CD4-positive, alpha-beta T cell (primary cell): ENCODE data around the gene AARSD1. TPM values are rescaled to one million over a fixed set of nuclear protein-coding genes. Genes with fewer than 3 reads are reported as not detected.
"Not testable (repeated sequence)": the region's sequence is repeated elsewhere in the genome, so short reads cannot be mapped to it uniquely, and the experiment has no call there.

Source experiments
- ATAC-seq: fragments of 200-7000 bp; cut with Tn5 transposase; one replicate; pipeline ENCODE4 v1.10.0; 2022; ENCODE audit warnings: mild to moderate bottlenecking; ENCODE audit not compliant: poor library complexity
- CTCF ChIA-PET: fragments of 350-600 bp; sonication (Branson Sonifier 250); formaldehyde crosslinking; loops from one replicate; lab custom pipeline; 2021; ENCODE audit warnings: antibody characterized with exemption, inconsistent platforms; lab: Charles Lee
- POLR2A ChIA-PET: fragments of 350-600 bp; sonication (Branson Sonifier 250); formaldehyde crosslinking; loops from one replicate; lab custom pipeline; 2021; ENCODE audit warnings: antibody characterized with exemption, inconsistent platforms; lab: Charles Lee
- DNase-seq, 14 experiments: peaks; one replicate each; pipeline ENCODE4 v3.0.0-alpha.2; 2013 to 2020; ENCODE audit warnings: mixed read lengths in 2 of 14
- H3K27ac ChIP-seq, 2 donors: one replicate each; pipeline versions ENCODE4 v1.5.1 to v1.7.0; 2013; ENCODE audit warnings: low read length in 2 of 2, low read depth in 1 of 2, mild to moderate bottlenecking in 1 of 2
- H3K27me3 ChIP-seq, 2 experiments: 1 replicate in 1 of 2; 2 replicates in 1 of 2; pipeline versions ENCODE4 v1.6.1 to v1.7.0; 2013; ENCODE audit warnings: low read length in 2 of 2, control low read depth in 1 of 2, mild to moderate bottlenecking in 1 of 2, moderate library complexity in 1 of 2; ENCODE audit not compliant: insufficient read depth in 2 of 2, control insufficient read depth in 1 of 2
- H3K36me3 ChIP-seq: one replicate; pipeline ENCODE4 v1.6.1; 2013; ENCODE audit warnings: low read length, control low read depth; ENCODE audit not compliant: insufficient read depth
- H3K4me1 ChIP-seq: one replicate; pipeline ENCODE4 v1.6.1; 2013; ENCODE audit warnings: low read length, control low read depth; ENCODE audit not compliant: insufficient read depth
- H3K4me3 ChIP-seq: one replicate; pipeline ENCODE4 v1.5.1; 2013; ENCODE audit warnings: mild to moderate bottlenecking, low read length, moderate library complexity
- H3K9me3 ChIP-seq, 2 experiments: 1 replicate in 1 of 2; 2 replicates in 1 of 2; pipeline versions ENCODE4 v1.6.1 to v1.7.0; 2013; ENCODE audit warnings: low read length in 2 of 2, mild to moderate bottlenecking in 2 of 2, control low read depth in 1 of 2, moderate library complexity in 1 of 2; ENCODE audit not compliant: control insufficient read depth in 1 of 2, insufficient read depth in 1 of 2
- H3K27ac Mint-ChIP-seq: one replicate; pipeline ENCODE4 v1.8.0; 2020; ENCODE audit warnings: mixed read lengths
- H3K27me3 Mint-ChIP-seq: one replicate; pipeline ENCODE4 v1.8.0; 2021; ENCODE audit warnings: mixed read lengths
- H3K36me3 Mint-ChIP-seq: one replicate; pipeline ENCODE4 v1.8.0; 2021; ENCODE audit warnings: low read depth, mixed read lengths
- H3K4me1 Mint-ChIP-seq: one replicate; pipeline ENCODE4 v1.8.0; 2021; ENCODE audit warnings: low read depth, mixed read lengths
- H3K4me3 Mint-ChIP-seq: one replicate; pipeline ENCODE4 v1.8.0; 2020; ENCODE audit warnings: mild to moderate bottlenecking, mixed read lengths
- H3K9me3 Mint-ChIP-seq: one replicate; pipeline ENCODE4 v1.8.0; 2020; ENCODE audit warnings: mixed read lengths
- CTCF ChIP-seq: fragments of 200-600 bp; IDR thresholded peaks from one replicate; pipeline ENCODE4 v1.8.0; 2022; ENCODE audit warnings: antibody characterized with exemption, mild to moderate bottlenecking
- intact Hi-C, 2 experiments: fragments of 100-400 bp; cut with DNase I in 1 of 2; cut with micrococcal nuclease in 1 of 2; formaldehyde crosslinking; loops; one replicate each; pipeline versions ENCODE4 v1.15.1 to v1.9.0; 2023 to 2025; cut with DNase I, micrococcal nuclease
- total RNA-seq, 174 experiments: library from RNA in 2 of 174; stranded (reverse) in 2 of 174; gene quantifications; one replicate each; pipeline ENCODE4 v1.2.3 and lab custom pipeline; 2021 to 2026

The AARSD1 gene
- total RNA-seq, 2 experiments from 2014 or later, result 60.4 to 70.8 TPM

- ATAC-seq, result no peak
Measured at GRCh38 chr17:43003542-43004172, 39.4 kb upstream of the AARSD1 start.

GRCh38 chr17:43000894-43001293 lies 36.6 kb upstream of the AARSD1 start:
- DNase-seq, result peak in 1 of 14 experiments; percentile 18
- H3K4me3 Mint-ChIP-seq, CTCF ChIA-PET, H3K9me3 ChIP-seq, intact Hi-C loops, ATAC-seq, H3K27me3 ChIP-seq, H3K27me3 Mint-ChIP-seq, H3K9me3 Mint-ChIP-seq, H3K27ac ChIP-seq, H3K4me3 ChIP-seq: not testable (repeated sequence)
- Histone ChIP-seq H3K4me1 (peaks cover 28% of the 10 kb centered on the region), H3K36me3 (peaks cover 46% of the 10 kb centered on the region)
- POLR2A ChIA-PET, result interaction anchor here (0.9 to 1.1 kb wide), 2 partner anchors 12 to 171 kb away, joined by 3 read pairs; no protein-coding TSS in a partner anchor
- Mint-ChIP-seq H3K36me3 (peaks cover 64% of the 10 kb centered on the region), H3K4me1 (peaks cover 25% of the 10 kb centered on the region), H3K27ac (peak overlapping the region; percentile 44)

More at GRCh38 chr17:43003542-43004172, 39.4 kb upstream of the AARSD1 start:
- Mint-ChIP-seq H3K27ac (no peak overlapping the region), H3K27me3 (no peaks in the 10 kb centered on the region), H3K4me3 (peak overlapping the region; percentile 48), H3K9me3 (no peaks in the 10 kb centered on the region), H3K4me1 (peaks cover 26% of the 10 kb centered on the region), H3K36me3 (peaks cover 63% of the 10 kb centered on the region)
- no peak for TF ChIP-seq CTCF
- peak in 1 of 14 experiments; percentile 6 for DNase-seq
- ChIA-PET POLR2A (interaction anchor here (1.0 kb wide), 1 partner anchor 21 kb away, joined by 3 read pairs; no protein-coding TSS in a partner anchor), CTCF (no interaction called here)
- Histone ChIP-seq H3K4me3 (no peak overlapping the region), H3K27me3 (no peaks in the 10 kb centered on the region), H3K4me1 (peaks cover 44% of the 10 kb centered on the region), H3K36me3 (peaks cover 46% of the 10 kb centered on the region), H3K9me3 (no peaks in the 10 kb centered on the region), H3K27ac (no peak overlapping the region)
- intact Hi-C loops, result no loop called here

GRCh38 chr17:42999003-42999525 lies 34.8 kb upstream of the AARSD1 start:
- ChIA-PET CTCF (interaction anchor here (1.0 to 2.3 kb wide), 9 partner anchors 8 to 485 kb away, joined by 3 to 14 read pairs (median 9); partner anchors contain the start of genes AARSD1, DHX8, IFI35 and RND2), POLR2A (interaction anchor here (1.1 to 3.2 kb wide), 16 partner anchors 8 to 611 kb away, joined by 3 to 58 read pairs (median 22); partner anchors contain the start of genes DHX8, IFI35, NBR1 and PSME3)
- Histone ChIP-seq H3K9me3 (no peaks in the 10 kb centered on the region), H3K4me1 (peaks cover 28% of the 10 kb centered on the region), H3K36me3 (peaks cover 46% of the 10 kb centered on the region), H3K4me3 (peak overlapping the region; percentile 91), H3K27ac (peak overlapping the region; percentile 73 to 98), H3K27me3 (no peaks in the 10 kb centered on the region)
- peaks cover 59% of the 10 kb centered on the region for H3K36me3 Mint-ChIP-seq
- peak overlapping the region; percentile 96 for H3K4me3 Mint-ChIP-seq
- H3K4me1 Mint-ChIP-seq, result peaks cover 25% of the 10 kb centered on the region
- TF ChIP-seq CTCF, result no peak
- H3K27me3 Mint-ChIP-seq, result no peaks in the 10 kb centered on the region
- no peaks in the 10 kb centered on the region for H3K9me3 Mint-ChIP-seq
- ATAC-seq, result no peak
- DNase-seq, result peak in 1 of 14 experiments; percentile 21
- peak overlapping the region; percentile 95 for H3K27ac Mint-ChIP-seq
- intact Hi-C loops, result loop anchor here (2.0 to 10.0 kb wide), 6 partner anchors 126 to 1016 kb away; partner anchors contain the start of genes BRCA1 (in 1 of the 2), DHX8 (in 1 of the 2), NBR1 (in 1 of the 2) and PSME3 (in 1 of the 2)
